Adipose tissue (tissue), 3 donors: Measurements from ENCODE around the gene PCGF2. TPM values are rescaled to one million over a fixed set of nuclear protein-coding genes. Genes with fewer than 3 reads are reported as not detected.

ENCODE experiments used
- H3K27ac ChIP-seq: one replicate; pipeline ENCODE4 v1.5.1; 2013; ENCODE audit warnings: low read depth, low read length
- WGBS, 3 donors: extraction: QIAGEN DNeasy Blood & Tissue Kit; methylation state at CpG; one replicate each; pipeline ENCODE4 v1.1.7; 2013; 5-methylcytosine and 5-hydroxymethylcytosine counted together
- polyA plus RNA-seq, 3 donors: library from polyadenylated mRNA; stranded (reverse); fragments of 200-250 nt; gene quantifications; one replicate each; pipeline ENCODE4 v1.2.3, GENCODE V29; 2013
- donor health status: healthy with polysubstance abuse.
- donor health status: Bipolar disorder and iron deficiency.
- donor health status: healthy.

Gene PCGF2
- polyA plus RNA-seq, 3 donors = 10.9 to 61.1 (median 15.8) TPM

DNA sequence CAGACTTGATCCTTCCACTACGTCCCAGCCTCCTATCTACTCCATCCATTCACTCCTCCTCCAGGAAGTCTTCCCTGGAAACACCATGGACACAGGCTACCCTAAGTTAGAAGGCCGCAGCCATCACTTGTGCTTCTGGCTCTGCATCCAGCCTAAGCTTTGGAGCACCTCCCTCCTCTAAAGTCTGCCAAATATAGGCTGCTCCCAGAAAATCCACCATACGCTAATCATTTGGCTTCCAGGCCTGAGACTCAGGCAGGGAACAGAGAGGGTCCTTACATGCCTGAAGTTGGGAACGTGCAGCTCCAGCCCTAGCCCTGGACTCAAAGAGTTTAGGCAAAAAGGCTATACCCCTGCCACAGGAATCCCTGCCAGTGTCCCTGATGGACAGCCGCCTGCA lies 6.7 kb downstream of the PCGF2 start:
- 39 to 75% (median 69%) methylated on average over 5 of the region's 5 CpGs for WGBS, 3 donors
- no peak overlapping the region for H3K27ac ChIP-seq

DNA sequence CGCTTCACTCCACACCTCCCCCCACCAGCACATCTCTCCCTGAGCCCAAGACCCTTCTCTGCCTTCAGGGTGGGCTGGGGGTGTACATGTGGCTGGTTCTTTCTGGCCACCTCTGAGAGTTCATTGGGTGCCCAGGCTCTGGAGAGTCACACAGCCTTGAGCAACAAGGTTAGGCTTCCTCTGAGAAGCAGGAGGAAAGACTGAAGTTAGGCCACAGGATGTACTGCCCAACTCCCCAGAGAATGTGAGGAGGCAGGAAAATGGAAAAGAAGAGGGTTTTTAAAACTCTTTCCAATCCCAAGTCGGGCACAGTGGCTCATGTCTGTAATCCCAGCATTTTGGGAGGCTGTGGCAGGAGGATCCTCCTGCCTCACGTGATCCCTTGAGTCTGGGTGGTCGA lies 7.3 kb downstream of the PCGF2 start:
- WGBS, 3 donors = 72 to 75% (median 74%) methylated on average over 4 of the region's 4 CpGs
- H3K27ac ChIP-seq = no peak overlapping the region

DNA sequence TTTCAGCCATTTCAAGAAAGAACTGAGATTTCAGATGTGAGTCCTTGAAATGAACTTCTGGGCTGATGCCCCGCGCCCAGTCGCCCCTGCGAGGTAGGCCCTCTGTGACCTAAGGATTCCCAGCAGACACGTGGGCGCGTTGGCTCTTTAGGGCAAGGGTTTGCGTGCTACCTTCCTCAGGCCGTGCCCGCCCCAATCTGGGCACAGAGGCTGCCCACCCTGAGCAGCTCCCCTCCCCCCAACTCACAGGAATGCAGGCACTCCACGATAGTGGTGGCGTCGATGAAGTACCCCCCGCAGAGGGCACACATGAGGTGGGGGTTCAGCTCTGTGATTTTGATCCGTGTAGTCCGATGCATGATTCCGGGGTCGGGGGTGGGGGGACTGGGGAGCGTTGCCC lies 8.1 kb downstream of the PCGF2 start:
- no peak overlapping the region for H3K27ac ChIP-seq
- WGBS, 3 donors = 82 to 93% (median 90%) methylated on average over 16 to 19 of the region's 19 CpGs

DNA sequence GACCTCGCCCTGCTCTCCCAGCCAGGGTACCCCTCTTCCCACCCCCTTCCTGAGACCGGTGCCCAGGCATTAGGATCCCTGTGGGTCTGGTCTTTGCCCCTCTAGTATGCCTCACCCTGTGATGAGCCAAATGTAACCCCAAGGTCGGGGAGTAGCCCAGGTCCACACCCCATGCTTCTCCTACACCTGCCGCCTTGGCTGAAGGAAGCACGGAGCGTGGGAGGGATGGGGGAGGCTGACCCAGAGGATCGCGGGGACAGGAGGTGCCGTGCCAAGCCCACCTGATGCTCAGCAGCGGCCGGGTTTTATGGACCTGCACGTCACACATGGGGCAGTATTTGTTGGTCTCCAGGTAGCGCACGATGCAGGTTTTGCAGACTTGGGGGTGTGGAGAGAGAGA lies 8.8 kb downstream of the PCGF2 start:
- WGBS, 3 donors = 78 to 89% (median 85%) methylated on average over 14 of the region's 14 CpGs
- no peak overlapping the region for H3K27ac ChIP-seq

DNA sequence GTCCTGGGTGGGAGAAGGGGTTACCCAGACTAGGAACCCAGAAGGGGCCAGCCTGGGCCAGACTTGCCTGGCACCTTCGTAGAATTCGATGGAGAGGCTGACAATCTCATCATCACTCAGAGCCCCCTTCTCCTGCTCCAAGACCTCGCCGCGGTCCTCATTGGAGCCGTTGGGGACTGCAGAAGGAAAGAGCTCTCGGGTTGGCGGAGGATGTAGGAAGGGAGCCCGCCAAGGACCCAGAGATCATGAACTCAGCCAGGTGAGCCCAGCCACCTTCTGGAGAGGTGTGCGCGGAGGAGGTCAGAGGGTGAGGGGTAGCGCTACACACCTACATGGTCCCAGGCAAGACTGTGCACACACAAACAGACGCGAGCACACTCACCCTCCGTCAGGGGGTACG lies 9.4 kb downstream of the PCGF2 start:
- WGBS, 3 donors = 93 to 96% (median 94%) methylated on average over 16 of the region's 16 CpGs
- no peak overlapping the region for H3K27ac ChIP-seq

DNA sequence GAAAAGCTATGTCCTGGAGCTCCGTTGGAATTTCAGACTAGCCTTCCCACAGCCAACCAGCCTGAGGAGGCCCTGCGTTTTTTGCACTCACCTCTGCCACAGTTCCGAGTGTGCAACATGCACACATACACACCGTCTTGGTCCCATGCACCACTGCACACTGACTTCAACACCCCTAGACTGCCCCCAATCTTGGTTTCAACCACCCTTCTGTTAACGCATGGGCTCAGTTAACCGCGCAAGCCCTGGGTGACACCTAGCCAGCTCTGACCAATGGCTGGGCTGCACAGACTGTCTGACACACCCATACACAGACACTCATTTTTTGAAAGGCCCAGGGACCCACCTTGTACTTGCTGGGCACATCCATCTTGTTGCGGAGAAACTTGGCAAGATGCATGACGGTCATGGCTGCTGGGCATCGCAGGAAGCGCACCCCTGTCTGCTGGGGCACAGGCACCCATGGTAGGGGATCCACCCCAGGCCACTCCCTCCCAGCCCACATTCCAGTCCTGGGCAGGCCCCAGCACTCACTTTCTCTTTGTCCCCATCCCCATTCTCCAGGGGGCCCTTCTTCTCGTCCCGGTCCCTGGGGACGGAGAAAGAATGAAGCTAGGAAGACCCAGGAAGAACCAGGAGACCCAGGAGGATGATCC lies 10.0 kb downstream of the PCGF2 start:
- WGBS, 3 donors = 87 to 92% (median 90%) methylated on average over 14 of the region's 14 CpGs
- no peak overlapping the region for H3K27ac ChIP-seq

DNA sequence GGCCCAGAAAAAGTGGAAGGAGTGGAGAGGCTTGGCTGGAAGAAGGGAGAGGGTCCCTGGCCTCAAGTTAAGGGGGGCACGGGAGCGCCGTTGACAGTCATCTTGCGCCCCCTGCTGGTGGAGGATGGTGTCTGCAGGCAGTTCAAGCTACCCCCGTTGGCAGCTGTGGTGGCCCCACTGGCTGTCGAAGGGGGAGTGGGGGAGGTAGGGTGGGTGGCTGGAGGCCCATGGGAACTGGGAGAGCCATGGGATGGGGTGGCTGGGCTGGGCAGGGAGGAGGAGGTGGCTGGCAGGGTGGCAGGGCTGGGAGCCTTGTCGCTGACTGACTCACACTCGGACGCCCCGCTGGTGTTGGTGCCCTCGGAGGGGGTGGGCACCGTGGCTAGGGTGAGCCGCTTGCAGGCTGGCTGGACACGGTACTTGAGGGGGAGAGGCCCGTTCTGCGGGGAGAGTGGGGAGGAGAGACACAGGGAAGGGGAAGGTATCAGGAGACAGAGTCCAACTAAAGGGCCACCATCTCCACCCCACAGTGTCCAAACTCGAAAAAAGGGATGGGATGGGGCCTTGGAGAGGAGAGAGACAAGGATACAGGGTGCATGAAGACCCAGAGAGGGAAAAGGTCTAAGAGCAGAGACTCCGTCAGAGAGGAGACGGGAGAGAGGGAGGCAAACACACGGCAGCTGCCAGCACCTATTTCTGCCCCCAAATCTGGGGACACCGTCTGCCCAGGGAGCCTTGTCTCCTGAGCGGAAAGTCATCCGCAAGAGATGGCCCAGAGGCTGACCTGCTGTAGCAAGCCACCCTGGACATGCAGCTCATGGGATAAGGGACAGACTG lies 12.8 kb downstream of the PCGF2 start:
- WGBS, 3 donors = 42 to 53% (median 42%) methylated on average over 22 to 23 of the region's 23 CpGs
- no peak overlapping the region for H3K27ac ChIP-seq

DNA sequence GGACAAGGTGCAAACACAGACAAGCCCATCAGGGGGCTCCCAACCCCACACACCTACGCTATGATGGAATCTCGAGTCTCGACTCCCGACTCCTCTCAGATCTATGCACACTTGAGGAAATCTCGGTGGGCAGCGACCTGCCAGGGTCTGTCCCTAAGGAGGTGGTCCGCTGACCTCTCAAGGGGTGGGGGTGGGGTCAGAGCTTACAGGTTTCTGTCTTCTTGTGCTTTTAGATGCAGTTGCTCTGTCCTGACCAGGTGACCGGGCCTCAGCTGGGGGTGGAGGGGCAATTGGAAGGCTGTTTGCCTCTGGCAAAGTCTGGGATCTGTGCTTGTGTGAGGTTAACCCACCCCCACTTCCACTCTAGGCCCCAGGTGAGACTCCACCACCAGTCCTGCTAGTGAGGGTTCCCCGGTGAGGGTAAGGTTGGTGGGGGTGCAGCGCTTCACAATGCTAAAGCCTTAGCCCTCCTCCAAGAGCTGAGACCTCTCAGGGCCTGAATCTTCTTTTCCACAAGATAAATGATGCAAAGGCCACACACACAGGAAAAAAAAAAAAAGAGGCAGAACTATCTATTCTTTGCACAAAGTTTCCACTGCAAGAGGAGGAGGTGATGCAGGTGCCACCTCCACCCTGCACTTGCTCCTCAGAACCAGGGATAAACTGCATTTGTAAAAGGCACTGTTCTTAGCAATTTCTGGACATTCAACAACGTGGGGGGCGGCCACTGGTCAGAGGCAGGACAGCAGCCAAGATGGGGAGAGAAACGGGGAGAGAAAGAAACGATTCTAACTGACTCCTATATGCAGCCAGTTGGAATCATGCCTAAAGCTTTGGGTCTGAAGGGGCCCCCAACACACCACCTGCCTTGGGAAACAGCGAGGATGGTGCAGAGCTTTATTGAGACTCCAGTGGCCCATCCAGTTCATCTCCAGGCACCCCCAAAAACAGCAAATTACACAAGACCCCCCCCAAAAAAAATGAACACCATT lies 13.9 kb downstream of the PCGF2 start:
- WGBS, 3 donors = 53 to 74% (median 70%) methylated on average over 15 of the region's 15 CpGs
- H3K27ac ChIP-seq = no peak overlapping the region

DNA sequence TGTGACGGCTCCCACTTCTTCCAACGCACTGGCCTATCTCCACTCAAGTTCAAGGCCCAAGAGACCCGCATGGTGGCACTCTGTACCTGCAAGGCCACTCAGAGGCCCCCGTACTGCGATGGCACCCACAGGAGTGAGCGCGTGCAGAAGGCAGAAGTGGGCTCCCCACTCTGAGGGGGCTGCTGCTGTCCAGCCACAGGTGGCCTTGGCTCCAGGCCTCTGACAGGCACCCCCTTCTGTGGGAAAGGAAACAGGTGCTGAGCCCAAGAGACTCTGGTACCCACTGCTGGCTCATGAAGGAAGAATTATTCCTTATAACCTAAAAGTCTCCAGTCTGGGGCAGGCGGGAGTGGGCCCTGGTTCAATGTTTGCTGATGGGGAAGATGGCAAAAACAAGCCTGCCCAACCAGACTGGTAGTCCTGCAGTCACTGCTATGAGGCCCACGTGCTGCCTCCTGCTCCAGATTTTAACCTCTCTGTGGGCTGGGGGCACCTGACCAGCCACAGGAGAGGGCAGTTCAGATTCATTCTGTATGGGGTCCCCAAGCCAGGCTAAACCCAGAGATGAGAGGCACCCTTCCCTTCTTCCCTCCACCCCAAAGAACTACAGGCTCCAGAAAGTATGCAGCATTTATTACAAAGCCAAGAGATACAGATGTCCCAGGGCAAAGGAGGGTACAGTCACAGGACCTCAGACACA lies 14.7 kb downstream of the PCGF2 start:
- no peak overlapping the region for H3K27ac ChIP-seq
- 42 to 84% (median 76%) methylated on average over 9 of the region's 9 CpGs for WGBS, 3 donors

DNA sequence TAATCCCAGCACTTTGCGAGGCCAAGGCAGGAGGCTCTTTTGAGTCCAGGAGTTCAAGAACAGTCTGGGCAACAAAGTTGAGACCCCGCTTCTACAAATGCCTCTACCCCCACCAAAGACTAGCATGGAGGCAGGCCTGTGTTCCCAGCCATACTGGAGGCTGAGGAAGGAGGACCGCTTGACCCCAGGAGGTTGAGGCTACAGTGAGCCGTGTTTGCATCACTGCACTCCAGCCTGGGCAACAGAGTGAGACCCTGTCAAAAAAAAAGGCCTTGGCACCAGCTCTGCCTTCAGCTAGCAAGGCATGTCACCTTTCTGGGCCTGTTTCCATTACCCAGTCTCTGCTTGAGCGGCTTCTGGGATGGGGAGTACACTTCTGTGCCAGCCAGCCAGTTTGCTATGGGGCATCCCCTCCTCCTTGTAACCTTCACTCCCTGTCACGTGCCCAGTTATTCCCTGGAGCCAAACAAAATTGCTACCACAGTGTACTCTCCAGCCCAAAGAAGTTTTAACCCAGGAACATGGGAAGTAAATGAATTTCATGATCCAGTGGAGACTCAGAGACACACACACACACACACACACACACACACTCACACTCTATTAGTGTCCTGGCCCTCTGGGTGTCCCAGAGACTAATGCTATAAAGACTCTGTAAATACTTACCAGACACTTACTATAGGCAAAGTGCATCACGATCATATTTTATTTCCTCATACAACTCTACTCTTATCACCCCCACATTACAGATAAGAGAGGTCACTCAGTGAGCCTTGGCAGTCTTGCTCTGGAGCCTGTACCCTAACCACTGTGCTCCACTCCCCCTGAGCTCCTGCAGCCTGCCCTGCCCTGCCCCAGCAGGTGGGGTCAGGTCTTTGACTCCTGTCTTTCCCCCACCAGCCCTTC lies 15.5 kb downstream of the PCGF2 start:
- WGBS, 3 donors = 46 to 85% (median 81%) methylated on average over 7 of the region's 7 CpGs
- H3K27ac ChIP-seq = no peak overlapping the region

DNA sequence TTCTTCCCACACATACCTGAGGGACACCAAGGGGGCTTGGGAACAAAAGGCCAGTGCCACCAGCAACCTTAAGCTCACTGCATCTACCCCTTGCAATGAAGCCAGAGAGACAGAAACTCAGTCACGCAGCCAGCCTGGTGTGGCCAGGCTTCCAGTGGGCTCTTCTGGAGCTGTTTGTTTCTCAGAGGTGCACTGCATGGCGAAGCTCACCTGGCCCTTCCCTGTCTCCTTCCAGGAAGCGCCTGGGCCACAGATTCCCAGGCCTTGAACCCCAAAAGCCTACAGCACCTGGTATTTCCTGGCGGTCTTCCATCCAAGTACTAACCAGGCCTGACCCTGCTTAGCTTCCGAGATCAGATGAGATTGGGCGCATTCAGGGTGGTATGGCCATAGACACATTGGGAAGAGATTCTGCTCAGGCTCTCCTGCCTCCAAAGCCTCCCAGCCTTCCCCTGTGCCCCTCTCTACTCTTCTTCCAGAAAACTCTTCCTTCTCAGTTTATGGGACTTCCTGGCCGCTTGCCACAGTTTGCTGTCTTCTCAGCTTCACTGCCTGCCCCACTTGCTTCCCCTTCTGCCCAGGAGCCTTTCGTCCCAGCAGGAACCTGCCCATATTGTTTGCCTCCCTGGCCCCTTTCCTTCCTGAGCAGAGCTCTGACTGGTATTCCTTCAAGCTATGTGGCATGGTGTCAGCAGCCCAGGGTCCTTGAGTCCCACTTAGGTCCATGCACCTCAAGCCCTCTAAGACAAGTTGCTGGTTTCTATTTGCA lies 16.4 kb downstream of the PCGF2 start:
- H3K27ac ChIP-seq = no peak overlapping the region
- WGBS, 3 donors = 49 to 70% (median 69%) methylated on average over 8 of the region's 8 CpGs

DNA sequence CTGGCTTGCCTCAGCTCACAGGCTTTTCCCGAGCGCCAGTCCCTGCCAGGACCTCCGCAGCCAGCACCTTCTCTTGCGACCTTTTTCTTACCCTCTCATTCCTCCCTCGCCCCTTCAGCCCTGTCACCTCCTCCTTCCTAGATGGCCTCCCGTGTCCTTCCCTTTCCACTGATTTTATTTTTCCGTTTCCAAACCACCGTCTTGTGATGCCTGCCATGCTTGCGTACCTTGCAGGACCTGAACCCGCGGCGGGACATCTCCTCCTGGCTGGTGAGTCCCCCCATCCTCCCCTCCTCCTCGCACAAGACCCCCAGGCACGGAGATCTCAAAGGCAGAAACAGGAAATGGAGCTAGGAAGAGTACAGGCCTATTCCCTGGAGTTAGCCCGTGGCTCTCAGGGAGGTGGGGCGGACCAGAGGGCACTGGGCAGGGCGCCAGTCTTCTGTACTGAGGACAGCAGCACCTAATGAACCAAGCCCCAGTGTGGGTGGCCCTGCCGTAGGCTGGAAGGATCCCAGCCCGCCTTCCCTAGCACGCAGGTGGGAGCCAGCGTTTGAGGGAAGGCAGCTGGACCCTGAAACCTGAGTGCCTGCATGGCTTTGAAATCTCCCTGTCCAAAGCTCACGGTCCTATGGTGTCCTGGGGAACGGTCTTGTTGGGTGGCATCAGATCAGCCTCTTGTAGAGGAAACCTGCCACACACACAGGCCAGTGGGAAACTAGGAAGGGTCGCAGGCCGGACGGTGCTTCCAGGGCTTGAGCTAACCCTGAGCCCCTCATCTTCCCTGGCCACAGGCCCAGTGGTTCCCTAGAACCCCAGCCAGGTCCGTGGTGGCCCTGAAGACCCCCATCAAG lies 17.4 kb downstream of the PCGF2 start:
- 8 to 26% (median 21%) methylated on average over 27 of the region's 27 CpGs for WGBS, 3 donors
- H3K27ac ChIP-seq = no peak overlapping the region

DNA sequence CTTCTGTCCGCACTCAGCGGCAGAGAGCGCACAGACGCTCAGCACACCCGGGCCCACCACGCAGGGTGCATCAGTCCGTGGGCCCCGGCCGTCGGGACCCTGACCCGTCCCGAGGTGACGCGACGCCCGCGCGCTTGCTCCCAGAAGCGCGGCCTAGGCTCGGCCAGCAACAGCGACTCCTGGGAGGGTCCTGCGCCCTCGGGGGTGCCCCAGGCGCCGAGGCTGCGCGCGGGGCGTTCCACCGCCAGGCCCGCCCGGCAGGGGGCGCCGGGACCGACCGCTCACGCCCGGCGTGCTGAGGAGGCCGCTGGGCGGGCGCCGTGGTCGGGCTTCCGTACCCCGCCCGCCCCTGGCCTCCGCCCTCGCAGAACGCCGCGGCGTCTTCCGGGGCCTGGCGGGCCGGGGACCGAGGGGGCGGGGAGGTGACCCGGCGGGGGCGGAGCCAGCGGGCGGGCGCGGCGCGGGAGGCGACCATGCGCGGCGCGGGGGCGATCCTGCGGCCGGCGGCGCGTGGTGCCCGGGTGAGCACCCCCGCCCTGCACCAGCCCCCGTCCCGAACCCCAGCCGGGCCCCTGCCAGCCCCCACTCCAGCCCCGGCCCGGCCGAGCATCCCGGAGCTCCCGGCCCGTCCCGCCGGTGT lies 18.1 kb downstream of the PCGF2 start, which contains the start of gene CISD3:
Gene CISD3 (plus strand): TSS at position 456 of the 640 bp plus-strand sequence. CDS start 18 bp downstream, at position 474.
- H3K27ac ChIP-seq = no peak within 1 kb of the TSS
- WGBS, 3 donors = 0 to 1% (median 1%) methylated on average over 52 to 92 of the region's 92 CpGs

DNA sequence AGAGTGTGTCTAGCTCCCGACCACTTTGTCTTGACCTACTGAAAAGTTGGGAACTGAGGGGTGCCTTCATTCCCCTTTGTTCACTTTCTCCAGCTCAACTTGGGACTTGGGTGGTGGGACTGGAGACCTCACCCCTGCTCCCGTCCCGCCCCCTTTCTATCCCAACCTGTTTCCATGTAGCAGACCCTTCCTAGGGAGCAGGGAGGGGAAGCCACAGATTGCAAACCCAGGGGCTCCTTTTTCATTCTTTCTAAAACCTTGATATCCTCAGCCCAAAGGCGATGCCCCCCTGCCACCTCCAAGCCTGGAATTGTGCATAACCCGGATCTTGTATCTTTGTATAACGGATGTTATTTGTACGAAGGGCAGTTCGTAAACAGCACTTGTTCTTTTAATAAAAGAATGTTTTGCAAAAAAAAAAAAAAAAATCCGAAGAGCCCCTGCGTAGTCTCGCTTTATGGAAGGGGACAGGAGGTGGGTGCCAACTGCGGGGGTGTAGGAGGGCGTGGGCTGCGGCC lies 18.7 kb downstream of the PCGF2 start:
- WGBS, 3 donors = 25 to 26% (median 26%) methylated on average over 14 of the region's 14 CpGs
- H3K27ac ChIP-seq = no peak overlapping the region

DNA sequence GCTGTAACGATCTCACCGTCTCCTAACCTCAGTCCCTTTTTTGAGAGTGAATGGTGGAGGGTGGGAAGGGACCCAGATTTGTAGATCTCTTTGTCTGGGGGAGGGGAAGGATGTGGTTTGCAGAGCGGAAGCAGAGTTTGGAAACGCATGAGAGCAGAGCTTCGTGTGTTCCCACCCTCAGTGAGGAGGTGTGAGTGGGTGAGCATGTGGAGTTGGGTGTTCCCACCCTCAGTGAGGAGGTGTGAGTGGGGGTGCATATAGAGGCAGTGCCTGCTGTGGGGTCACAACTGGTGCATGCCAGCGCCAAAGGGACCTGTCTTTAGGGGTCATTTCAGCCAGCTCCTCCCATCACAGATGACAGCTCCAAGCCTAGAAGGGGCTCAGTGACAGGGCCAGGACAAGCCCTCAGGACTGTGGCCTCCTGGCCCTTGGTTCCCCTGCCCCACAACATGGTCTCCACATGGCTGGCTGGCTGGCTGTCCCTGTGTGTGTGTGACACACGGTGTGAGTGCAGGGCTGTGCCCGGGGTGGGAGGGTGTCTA lies 19.8 kb downstream of the PCGF2 start:
- H3K27ac ChIP-seq = no peak overlapping the region
- 57 to 78% (median 66%) methylated on average over 8 of the region's 8 CpGs for WGBS, 3 donors
